Gastroesophageal sphincter (tissue), 4 donors: ENCODE results near the gene GIT1. TPM values are rescaled to one million over a fixed set of nuclear protein-coding genes. Genes with fewer than 3 reads are reported as not detected.
A peak's percentile ranks its signal among the peaks of the same experiment; 100 is the strongest.

Experiments
- ATAC-seq: fragments of 150-250 bp; one replicate; pipeline ENCODE4 v1.9.1; 2016; ENCODE audit warnings: mild to moderate bottlenecking, moderate library complexity
- H3K27ac ChIP-seq, 4 donors: fragments of 200-600 bp; sonication (generic) in 3 of 4; 1 replicate in 3 of 4; 2 replicates in 1 of 4; pipeline ENCODE4 v1.5.1; 2016 to 2019
- H3K27me3 ChIP-seq: fragments of 200-600 bp; sonication (generic); one replicate; pipeline ENCODE4 v1.5.1; 2019
- H3K36me3 ChIP-seq, 2 donors: fragments of 200-600 bp; sonication (generic); one replicate each; pipeline ENCODE4 v1.5.1; 2019; ENCODE audit warnings: control low read depth in 1 of 2
- H3K4me1 ChIP-seq, 3 donors: fragments of 200-600 bp; sonication (generic); 1 replicate in 2 of 3; 2 replicates in 1 of 3; pipeline ENCODE4 v1.5.1; 2016 to 2019; ENCODE audit warnings: control low read depth in 2 of 3
- H3K4me3 ChIP-seq, 2 donors: fragments of 200-600 bp; sonication (generic); one replicate each; pipeline ENCODE4 v1.5.1; 2019; ENCODE audit warnings: mild to moderate bottlenecking in 1 of 2, moderate library complexity in 1 of 2
- H3K9me3 ChIP-seq, 3 donors: fragments of 200-600 bp; sonication (generic); one replicate each; pipeline ENCODE4 v1.5.1; 2017 to 2019; ENCODE audit warnings: control low read depth in 2 of 3
- EP300 ChIP-seq: sonication (generic); formaldehyde crosslinking; IDR thresholded peaks from one replicate; pipeline ENCODE4 v1.6.1; 2017; ENCODE audit warnings: antibody characterized with exemption, mild to moderate bottlenecking
- POLR2A ChIP-seq, 2 donors: fragments of 450-650 bp; IDR thresholded peaks; one replicate each; pipeline ENCODE4 v1.6.1; 2017; ENCODE audit warnings: antibody characterized with exemption in 2 of 2, mild to moderate bottlenecking in 2 of 2, moderate library complexity in 1 of 2
- POLR2AphosphoS5 ChIP-seq: sonication (generic); formaldehyde crosslinking; IDR thresholded peaks from one replicate; pipeline ENCODE4 v1.6.1; 2017; ENCODE audit warnings: antibody characterized with exemption
- WGBS, 2 donors: methylation state at CpG; one replicate each; pipeline ENCODE4 v1.1.5; 2018; ENCODE audit warnings: low coverage in 1 of 2; 5-methylcytosine and 5-hydroxymethylcytosine counted together
- total RNA-seq, 4 donors: library from RNA; depleted of rRNA; stranded (reverse); fragments of >200 nt; gene quantifications; one replicate each; pipeline ENCODE4 v1.1.0, GENCODE V29; 2016
- TF ChIP-seq, protein P1 (sequence below), 4 experiments: fragments of 200-600 bp in 2 of 4; fragments of 450-650 bp in 2 of 4; sonication (generic) in 1 of 4; IDR thresholded peaks; one replicate each; pipeline ENCODE4 v1.5.1; 2017 to 2019; ENCODE audit warnings: antibody characterized with exemption in 4 of 4, mild to moderate bottlenecking in 2 of 4, moderate library complexity in 2 of 4

The GIT1 gene
- total RNA-seq, 4 donors from 2014 or later = 30.4 to 47.8 (median 35.8) TPM

- no peak for TF ChIP-seq POLR2AphosphoS5
- no peak for TF ChIP-seq EP300
- TF ChIP-seq POLR2A (IDR thresholded peaks at IDR 0.05) = no peak
- TF ChIP-seq, protein P1, sequence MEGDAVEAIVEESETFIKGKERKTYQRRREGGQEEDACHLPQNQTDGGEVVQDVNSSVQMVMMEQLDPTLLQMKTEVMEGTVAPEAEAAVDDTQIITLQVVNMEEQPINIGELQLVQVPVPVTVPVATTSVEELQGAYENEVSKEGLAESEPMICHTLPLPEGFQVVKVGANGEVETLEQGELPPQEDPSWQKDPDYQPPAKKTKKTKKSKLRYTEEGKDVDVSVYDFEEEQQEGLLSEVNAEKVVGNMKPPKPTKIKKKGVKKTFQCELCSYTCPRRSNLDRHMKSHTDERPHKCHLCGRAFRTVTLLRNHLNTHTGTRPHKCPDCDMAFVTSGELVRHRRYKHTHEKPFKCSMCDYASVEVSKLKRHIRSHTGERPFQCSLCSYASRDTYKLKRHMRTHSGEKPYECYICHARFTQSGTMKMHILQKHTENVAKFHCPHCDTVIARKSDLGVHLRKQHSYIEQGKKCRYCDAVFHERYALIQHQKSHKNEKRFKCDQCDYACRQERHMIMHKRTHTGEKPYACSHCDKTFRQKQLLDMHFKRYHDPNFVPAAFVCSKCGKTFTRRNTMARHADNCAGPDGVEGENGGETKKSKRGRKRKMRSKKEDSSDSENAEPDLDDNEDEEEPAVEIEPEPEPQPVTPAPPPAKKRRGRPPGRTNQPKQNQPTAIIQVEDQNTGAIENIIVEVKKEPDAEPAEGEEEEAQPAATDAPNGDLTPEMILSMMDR (IDR thresholded peaks at IDR 0.05) = no peak
- H3K36me3 ChIP-seq = peaks cover 0 to 20% of the 10 kb centered on the region in 2 donors
- H3K27me3 ChIP-seq = no peaks in the 10 kb centered on the region
- H3K27ac ChIP-seq = peak overlapping the region in 3 of 4 donors; percentile 89 to 98 (median 90)
- H3K4me1 ChIP-seq = peaks cover 0 to 92% (median 56%) of the 10 kb centered on the region in 3 donors
- H3K4me3 ChIP-seq = peak overlapping the region in 1 of 2 donors; percentile 89
- no peaks in the 10 kb centered on the region for H3K9me3 ChIP-seq
- ATAC-seq = no peak
- no CpG with 5 or more reads among the region's 9 CpGs for WGBS, 2 donors
Observed at GRCh38 chr17:29586676-29587469, 2.6 kb downstream of the GIT1 start.

- H3K4me3 ChIP-seq = peak overlapping the region in 1 of 2 donors; percentile 39
- TF ChIP-seq, protein P1 (IDR thresholded peaks at IDR 0.05) = no peak
- TF ChIP-seq POLR2A (IDR thresholded peaks at IDR 0.05) = peak in 1 of 2 donors; percentile 35
- TF ChIP-seq POLR2AphosphoS5 = no peak
- no peak for TF ChIP-seq EP300
- H3K27me3 ChIP-seq = no peaks in the 10 kb centered on the region
- peaks cover 0 to 92% (median 40%) of the 10 kb centered on the region in 3 donors for H3K4me1 ChIP-seq
- ATAC-seq = no peak
- H3K36me3 ChIP-seq = peaks cover 0 to 35% of the 10 kb centered on the region in 2 donors
- H3K27ac ChIP-seq = peak overlapping the region in 3 of 4 donors; percentile 79 to 90 (median 89)
- 60 to 90% methylated on average over 1 to 2 of the region's 8 CpGs for WGBS, 2 donors
- no peaks in the 10 kb centered on the region for H3K9me3 ChIP-seq
Observed at GRCh38 chr17:29585080-29585751, 4.2 kb downstream of the GIT1 start.

- H3K36me3 ChIP-seq = peaks cover 0 to 41% of the 10 kb centered on the region in 2 donors
- ATAC-seq = no peak
- H3K27ac ChIP-seq = peak overlapping the region in 3 of 4 donors; percentile 79 to 90 (median 89)
- no peaks in the 10 kb centered on the region for H3K27me3 ChIP-seq
- H3K9me3 ChIP-seq = no peaks in the 10 kb centered on the region
- WGBS, 2 donors = 61% methylated on average over 2 of the region's 12 CpGs; no CpG with 5 or more reads in 1 of the 2 donors
- peak overlapping the region in 1 of 2 donors; percentile 39 for H3K4me3 ChIP-seq
- peaks cover 0 to 90% (median 34%) of the 10 kb centered on the region in 3 donors for H3K4me1 ChIP-seq
- TF ChIP-seq, protein P1 (IDR thresholded peaks at IDR 0.05) = no peak
- no peak for TF ChIP-seq POLR2A (IDR thresholded peaks at IDR 0.05)
- no peak for TF ChIP-seq POLR2AphosphoS5
Observed at GRCh38 chr17:29584452-29585079, 4.9 kb downstream of the GIT1 start.

GRCh38 chr17:29583324-29584248, 5.9 kb downstream of the GIT1 start:
- H3K4me3 ChIP-seq = peak overlapping the region in 1 of 2 donors; percentile 13
- H3K27ac ChIP-seq = peak overlapping the region in 3 of 4 donors; percentile 79 to 90 (median 89)
- peaks cover 0 to 51% of the 10 kb centered on the region in 2 donors for H3K36me3 ChIP-seq
- no peaks in the 10 kb centered on the region for H3K9me3 ChIP-seq
- no peak for TF ChIP-seq POLR2A (IDR thresholded peaks at IDR 0.05)
- no peak for TF ChIP-seq EP300
- TF ChIP-seq POLR2AphosphoS5 = no peak
- TF ChIP-seq, protein P1 (IDR thresholded peaks at IDR 0.05) = no peak
- 85 to 92% methylated on average over 2 to 6 of the region's 16 CpGs for WGBS, 2 donors
- ATAC-seq = no peak
- no peaks in the 10 kb centered on the region for H3K27me3 ChIP-seq
- peaks cover 0 to 88% (median 34%) of the 10 kb centered on the region in 3 donors for H3K4me1 ChIP-seq
